IPS-18c (cell line): ENCODE results near the gene RASAL2.
A peak's percentile ranks its signal among the peaks of the same experiment; 100 is the strongest.
"Not testable (repeated sequence)": the region's sequence is repeated elsewhere in the genome, so short reads cannot be mapped to it uniquely, and the experiment has no call there.

Experiments
- H3K4me3 ChIP-seq: 2 replicates; pipeline ENCODE4 v1.7.0; 2013; ENCODE audit warnings: low read depth, mild to moderate bottlenecking, low read length, moderate library complexity; ENCODE audit not compliant: insufficient read depth
- H3K9me3 ChIP-seq: one replicate; pipeline ENCODE4 v1.6.1; 2013; ENCODE audit warnings: mild to moderate bottlenecking, low read length, moderate library complexity; ENCODE audit not compliant: control insufficient read depth, insufficient read depth

Gene RASAL2

GRCh38 chr1:178238722-178239510, 145.0 kb downstream of the RASAL2 start:
- Histone ChIP-seq H3K4me3 (no peak overlapping the region), H3K9me3 (no peaks in the 10 kb centered on the region)

GRCh38 chr1:178241057-178241456, 147.2 kb downstream of the RASAL2 start:
- no peak overlapping the region for H3K4me3 ChIP-seq
- no peaks in the 10 kb centered on the region for H3K9me3 ChIP-seq

- Histone ChIP-seq H3K9me3 (no peaks in the 10 kb centered on the region), H3K4me3 (no peak overlapping the region)
These were observed 147.9 kb downstream of the RASAL2 start for GRCh38 chr1:178241837-178242236.

GRCh38 chr1:178243119-178243518, 149.2 kb downstream of the RASAL2 start:
- Histone ChIP-seq H3K9me3 (no peaks in the 10 kb centered on the region), H3K4me3 (no peak overlapping the region)

- Histone ChIP-seq H3K9me3 (no peaks in the 10 kb centered on the region), H3K4me3 (no peak overlapping the region)
These were observed 150.0 kb downstream of the RASAL2 start for GRCh38 chr1:178243890-178244289.

GRCh38 chr1:178248284-178248683, 154.4 kb downstream of the RASAL2 start:
- not testable (repeated sequence) for H3K4me3 ChIP-seq, H3K9me3 ChIP-seq

GRCh38 chr1:178253581-178253980, 159.7 kb downstream of the RASAL2 start:
- not testable (repeated sequence) for H3K9me3 ChIP-seq, H3K4me3 ChIP-seq

- Histone ChIP-seq H3K9me3 (no peaks in the 10 kb centered on the region), H3K4me3 (no peak overlapping the region)
These were observed 160.5 kb downstream of the RASAL2 start for GRCh38 chr1:178254433-178254832.

- H3K9me3 ChIP-seq, result no peaks in the 10 kb centered on the region
- H3K4me3 ChIP-seq, result no peak overlapping the region
These were observed 164.6 kb downstream of the RASAL2 start for GRCh38 chr1:178258536-178258935.

GRCh38 chr1:178262120-178262500, 168.2 kb downstream of the RASAL2 start:
- H3K9me3 ChIP-seq, result no peaks in the 10 kb centered on the region
- no peak overlapping the region for H3K4me3 ChIP-seq

GRCh38 chr1:178263341-178263740, 169.4 kb downstream of the RASAL2 start:
- Histone ChIP-seq H3K9me3 (no peaks in the 10 kb centered on the region), H3K4me3 (no peak overlapping the region)

GRCh38 chr1:178266113-178266512, 172.2 kb downstream of the RASAL2 start:
- Histone ChIP-seq H3K9me3 (no peaks in the 10 kb centered on the region), H3K4me3 (peak overlapping the region; percentile 28)

GRCh38 chr1:178266619-178267066, 172.7 kb downstream of the RASAL2 start:
- Histone ChIP-seq H3K9me3 (no peaks in the 10 kb centered on the region), H3K4me3 (peak overlapping the region; percentile 28; the same call in 1 of the 2 replicates)

- Histone ChIP-seq H3K9me3 (no peaks in the 10 kb centered on the region), H3K4me3 (no peak overlapping the region)
These were observed 173.8 kb downstream of the RASAL2 start for GRCh38 chr1:178267646-178268094.

GRCh38 chr1:178271471-178271870, 177.6 kb downstream of the RASAL2 start:
- H3K4me3 ChIP-seq, result no peak overlapping the region
- no peaks in the 10 kb centered on the region for H3K9me3 ChIP-seq

- Histone ChIP-seq H3K4me3 (no peak overlapping the region), H3K9me3 (no peaks in the 10 kb centered on the region)
These were observed 180.0 kb downstream of the RASAL2 start for GRCh38 chr1:178273707-178274410.

GRCh38 chr1:178275049-178275448, 181.1 kb downstream of the RASAL2 start:
- H3K9me3 ChIP-seq, result no peaks in the 10 kb centered on the region
- H3K4me3 ChIP-seq, result no peak overlapping the region

GRCh38 chr1:178275553-178275952, 181.6 kb downstream of the RASAL2 start:
- Histone ChIP-seq H3K9me3 (no peaks in the 10 kb centered on the region), H3K4me3 (no peak overlapping the region)
